GM18519 (cell line): ENCODE measurements around the gene INPP5J.

Experiments
- ATAC-seq: cut with Tn5 transposase; IDR thresholded peaks from one replicate; pipeline ENCODE4 v1.9.1; 2021; ENCODE audit warnings: mild to moderate bottlenecking, moderate library complexity; ENCODE audit not compliant: unreplicated experiment, low FRiP score

The INPP5J gene

GRCh38 chr22:31179345-31179744 lies 56.6 kb downstream of the INPP5J start:
- no peak for ATAC-seq

DNA sequence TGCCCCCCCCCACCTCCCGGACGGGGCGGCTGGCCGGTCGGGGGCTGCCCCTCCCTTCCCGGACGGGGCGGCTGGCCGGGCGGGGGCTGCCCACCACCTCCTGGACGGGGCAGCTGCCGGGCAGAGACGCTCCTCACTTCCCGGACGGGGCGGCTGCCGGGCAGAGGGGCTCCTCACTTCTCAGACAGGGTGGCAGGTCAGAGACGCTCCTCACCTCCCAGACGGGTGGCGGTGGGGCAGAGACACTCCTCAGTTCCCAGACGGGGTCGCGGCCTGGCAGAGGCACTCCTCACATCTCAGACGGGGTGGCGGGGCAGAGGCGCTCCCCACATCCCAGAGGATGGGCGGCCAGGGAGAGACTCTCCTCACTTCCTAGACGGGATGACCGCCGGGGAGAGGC lies 61.2 kb downstream of the INPP5J start:
- no peak for ATAC-seq
